NCI-H2029 (cell line): ENCODE measurements around the gene TBCC.
A peak's percentile ranks its signal among the peaks of the same experiment; 100 is the strongest.
"Not testable (repeated sequence)": the region's sequence is repeated elsewhere in the genome, so short reads cannot be mapped to it uniquely, and the experiment has no call there.

Experiments
- DNase-seq: peaks from one replicate; lab custom pipeline; 2025; lab: John Stamatoyannopoulos, UW

TBCC gene

DNA sequence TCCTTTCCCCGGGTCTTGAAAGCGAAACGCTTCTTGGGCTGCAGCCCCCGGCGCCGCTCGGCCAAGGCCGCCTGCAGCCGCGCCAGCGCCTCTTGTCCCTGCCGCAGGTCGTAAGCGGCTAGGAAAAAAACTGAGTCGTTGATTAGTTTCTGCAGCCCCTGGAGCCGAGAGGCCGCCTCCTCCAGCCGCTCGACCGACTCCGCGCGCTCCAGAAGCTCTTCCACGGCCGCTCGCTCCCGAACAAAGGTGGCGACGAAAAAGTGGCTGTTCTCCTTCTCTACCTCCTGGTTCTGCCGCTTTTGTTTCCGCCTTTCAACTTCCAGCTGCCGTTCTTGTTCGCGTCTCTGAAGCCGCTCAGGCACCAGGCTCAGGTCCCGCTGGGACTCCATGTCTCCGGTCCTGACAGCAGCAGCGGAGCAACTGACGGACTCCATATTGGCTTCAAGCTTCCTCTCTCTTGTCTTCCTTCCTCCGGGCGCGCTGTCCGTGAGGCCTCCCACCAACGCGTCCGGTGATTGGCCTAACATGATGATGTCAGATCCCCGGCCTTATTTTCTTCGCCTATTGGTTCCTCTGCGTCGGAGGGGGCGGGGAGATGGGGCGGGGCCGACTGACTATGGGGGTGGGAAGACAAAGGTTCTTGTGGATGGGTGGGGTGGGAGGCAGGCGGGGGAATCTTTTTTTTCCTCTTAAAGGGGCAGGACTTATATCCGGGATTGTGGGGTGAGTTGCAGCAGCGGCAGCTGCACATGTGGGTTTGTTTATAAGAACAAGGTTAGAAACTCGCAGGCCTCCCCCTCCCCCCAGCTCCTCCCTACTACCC is at the start of gene TBCC:
Gene TBCC, minus strand, starts transcription at position 464 of the 823 bp plus-strand sequence. Its CDS starts 30 bp downstream, at position 434.
- DNase-seq = peak; percentile 98

DNA sequence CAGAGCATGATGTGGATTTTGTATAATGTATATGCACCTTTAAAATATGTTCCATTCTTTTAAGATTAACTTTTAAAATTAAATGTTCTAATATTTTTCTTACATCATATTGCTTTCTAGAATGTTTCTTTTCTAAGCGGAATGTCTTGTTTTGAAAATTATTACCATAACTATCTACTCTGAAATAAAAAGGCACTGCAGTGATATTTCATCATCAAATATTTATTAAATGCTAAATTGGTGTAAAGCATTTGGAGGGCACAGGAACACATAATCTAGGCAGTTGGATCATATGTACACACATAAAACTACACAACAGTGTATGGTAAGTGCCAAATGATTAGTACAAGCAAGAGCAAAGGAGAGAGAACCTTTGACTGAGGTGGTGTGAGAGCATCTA is 49.7 kb upstream of the TBCC start:
- no peak for DNase-seq

DNA sequence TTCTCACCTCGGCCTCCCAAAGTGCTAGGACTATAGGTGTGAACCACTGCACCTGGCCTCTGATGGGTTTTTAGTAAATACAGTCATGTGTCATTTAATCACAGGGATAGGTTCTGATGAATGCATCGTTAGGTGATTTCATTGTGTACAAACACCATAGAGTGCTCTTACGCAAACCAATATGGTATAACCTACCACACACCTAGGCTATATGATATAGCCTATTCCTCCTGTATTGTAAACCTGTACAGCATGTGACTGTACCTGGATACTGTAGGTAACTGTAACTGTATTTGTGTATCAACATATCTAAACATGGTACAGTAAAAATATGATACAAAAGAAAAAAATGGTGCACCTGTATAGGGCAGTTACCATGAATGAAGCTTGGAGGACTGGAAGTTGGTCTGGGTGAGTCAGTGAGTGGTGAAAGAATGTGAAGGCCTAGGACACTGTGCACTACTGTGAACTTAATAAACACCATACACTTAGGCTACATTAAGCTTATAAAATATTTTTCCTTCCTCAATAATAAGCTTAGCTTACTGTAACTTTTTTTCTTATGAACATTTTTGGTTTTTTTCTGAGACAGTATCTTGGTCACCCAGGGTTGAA is 45.9 kb upstream of the TBCC start:
- peak; percentile 77 for DNase-seq

DNA sequence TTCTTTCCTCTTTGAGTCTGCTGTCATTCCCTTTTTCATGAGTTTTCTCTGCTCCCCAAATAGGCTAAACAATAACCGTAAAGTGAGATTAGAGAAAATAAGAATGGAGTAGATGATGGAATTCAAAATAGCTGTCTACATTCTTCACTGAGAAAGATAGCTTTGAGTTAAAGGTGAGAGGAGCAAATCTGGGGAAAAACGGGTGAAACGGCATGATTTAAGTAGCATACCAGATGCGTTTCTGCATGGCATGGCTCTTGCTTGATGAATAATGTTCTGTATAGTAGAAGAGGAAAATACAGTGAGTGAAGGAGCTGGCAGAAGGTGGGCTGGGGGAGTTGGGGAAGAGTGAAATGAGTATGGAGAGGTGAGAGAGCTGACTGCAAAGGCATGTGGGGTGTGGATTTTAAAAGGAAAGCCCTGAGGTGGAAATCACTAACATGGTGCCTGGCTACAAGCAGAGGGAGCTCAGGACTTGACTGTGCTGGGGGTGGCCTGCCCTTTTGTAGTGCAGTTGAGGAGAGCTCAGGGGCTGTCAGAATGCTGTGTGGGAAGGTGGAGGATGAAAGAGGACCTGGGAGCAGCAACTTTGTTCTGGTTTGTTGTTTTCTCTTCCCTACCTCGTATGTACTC is 44.8 kb upstream of the TBCC start:
- DNase-seq = no peak

DNA sequence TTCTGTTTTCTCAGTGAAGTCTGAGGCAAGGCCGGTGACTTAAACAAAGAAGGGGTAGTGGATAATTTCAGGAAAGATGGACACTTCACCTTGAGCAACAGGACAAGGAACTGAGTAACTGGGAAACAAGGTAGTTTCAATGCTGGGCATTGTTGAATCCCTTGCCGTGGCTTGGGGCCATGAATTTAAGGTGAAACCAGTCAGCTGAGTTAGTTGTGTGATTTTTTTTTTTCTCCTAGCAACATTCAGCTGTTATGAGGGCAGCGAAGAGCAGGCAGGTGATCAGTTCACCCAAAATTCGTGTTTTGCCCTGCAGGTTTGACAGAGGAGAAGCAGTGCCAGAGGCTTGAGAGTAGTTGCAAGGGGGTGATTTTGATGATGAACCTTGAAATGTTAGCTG is 42.8 kb upstream of the TBCC start:
- no peak for DNase-seq

DNA sequence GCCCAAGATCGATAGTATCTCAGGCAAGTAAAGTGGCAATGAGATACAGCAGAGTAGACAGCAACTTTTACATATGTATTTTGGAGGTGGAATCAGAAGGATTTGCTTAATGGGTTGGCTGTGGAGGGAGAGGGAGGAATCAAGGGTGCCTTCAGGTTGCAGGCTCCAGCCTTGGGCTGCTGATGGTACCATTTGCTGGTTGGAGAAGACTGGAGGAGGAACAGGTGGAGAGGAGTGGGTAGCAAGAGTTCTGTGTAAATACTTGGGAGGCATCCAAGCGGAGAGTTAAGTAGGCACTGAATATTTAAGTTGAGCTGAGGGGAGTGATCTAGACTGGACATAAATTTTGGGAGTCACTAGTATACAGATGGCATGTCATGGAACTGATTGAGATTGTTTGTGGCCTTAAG is 41.2 kb upstream of the TBCC start:
- no peak for DNase-seq

GRCh38 chr6:42786525-42786985 is 40.7 kb upstream of the TBCC start:
- DNase-seq = no peak

DNA sequence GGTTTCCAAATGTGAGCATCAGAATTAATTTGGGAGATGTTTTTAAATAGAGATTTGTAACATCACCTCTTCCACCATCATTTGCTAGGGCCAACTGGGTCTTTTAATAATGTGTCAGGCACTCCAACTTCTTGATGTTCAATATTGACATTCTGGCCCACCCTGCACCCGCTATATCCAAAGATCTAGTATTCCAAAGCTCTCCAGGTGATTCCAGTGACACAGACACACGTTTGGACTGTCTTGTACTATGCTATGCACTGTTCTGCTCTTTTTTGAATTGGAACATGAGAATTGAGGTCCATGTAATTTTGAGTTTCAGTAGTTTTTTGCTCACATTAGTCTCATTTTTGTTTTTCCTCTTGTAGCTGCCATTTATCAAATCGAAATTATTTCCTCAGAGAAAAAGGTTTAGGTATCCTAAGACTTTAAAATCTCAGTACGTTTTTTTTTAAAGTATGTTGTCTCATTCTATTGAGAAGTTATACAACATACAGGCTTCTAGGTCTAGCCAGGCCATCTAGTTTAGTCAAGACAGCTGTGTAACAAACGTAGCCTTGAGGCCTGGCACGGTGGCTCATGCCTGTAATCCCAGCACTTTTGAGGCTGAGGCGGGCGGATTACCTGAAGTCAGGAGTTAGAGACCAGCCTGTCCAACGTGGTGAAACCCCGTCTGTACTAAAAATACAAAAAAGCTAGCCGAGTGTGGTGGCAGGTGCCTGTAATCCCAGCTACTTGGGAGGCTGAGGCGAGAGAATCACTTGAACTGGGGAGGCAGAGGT is 39.0 kb upstream of the TBCC start:
- no peak for DNase-seq

DNA sequence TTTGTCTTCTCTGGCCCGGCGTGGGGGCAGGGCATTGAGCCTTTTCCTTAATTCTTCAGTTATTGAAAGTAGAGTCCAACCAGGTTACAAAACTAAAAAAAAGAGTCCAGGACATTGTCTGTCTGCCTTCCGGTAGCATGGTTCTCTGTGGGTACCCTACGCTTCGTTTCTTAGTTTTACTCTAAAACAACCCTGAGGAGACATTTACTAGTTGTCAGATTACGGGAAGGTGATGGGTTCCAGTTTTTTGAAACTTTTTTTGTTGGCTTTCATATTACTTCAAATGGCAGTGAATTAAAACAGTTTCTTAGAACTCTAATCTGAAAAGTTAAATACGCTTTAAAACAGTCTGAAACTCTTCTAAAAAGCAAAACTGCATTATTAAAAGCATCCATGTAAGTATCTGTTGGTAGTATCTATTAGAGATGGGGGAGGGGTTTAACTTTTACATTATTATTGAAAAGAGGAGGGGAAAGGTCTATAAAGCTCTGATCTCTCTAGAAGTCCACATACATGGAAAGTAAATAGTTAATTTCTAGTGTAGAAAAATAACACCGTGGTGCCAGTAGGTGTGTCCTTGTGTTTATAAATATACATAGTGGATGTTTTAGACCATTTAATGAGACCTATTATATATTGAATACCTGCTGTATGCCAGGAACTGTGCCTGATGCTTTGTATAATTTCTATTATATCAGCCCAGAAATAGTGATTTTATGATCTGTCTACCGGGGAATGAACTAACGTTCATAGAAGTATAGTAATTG is 38.2 kb upstream of the TBCC start:
- DNase-seq = no peak

DNA sequence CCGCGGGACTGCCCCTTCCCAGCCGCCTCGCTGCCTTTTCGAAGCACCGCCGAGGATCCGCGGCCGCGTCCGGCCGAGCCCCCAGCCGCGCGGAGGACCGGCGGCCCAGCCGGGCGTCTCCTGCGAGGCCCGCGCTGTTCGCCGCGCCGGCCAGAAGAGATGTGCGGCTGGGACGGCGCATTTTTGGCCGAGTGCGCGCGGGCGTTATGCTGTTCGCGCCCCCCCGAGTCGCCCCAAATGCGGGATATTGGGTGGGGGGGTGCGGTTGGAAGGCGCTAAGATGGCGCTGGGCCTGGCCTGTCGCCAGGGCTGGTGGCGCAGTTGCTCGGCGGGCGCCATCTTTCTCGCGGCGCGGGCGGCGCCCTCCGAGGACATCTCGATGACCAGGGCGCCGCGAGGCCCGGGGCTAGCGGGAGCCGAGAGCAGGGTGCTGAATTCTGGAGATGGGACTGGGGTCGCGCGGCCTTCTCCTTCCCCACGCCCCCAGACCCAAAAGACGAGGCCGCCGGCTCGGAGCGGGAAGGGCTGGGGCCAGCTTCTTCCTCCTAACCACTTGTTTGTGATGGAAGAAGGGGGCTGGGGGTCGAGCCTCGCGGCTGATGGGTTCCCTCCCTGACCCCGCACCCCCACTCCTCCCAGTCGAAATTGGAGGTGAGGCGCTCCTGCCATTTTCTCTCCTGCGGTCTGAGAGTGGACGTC is 37.4 kb upstream of the TBCC start:
- peak; percentile 53 for DNase-seq

- DNase-seq = peak; percentile 82
These were observed 36.8 kb upstream of the TBCC start for GRCh38 chr6:42782689-42783176.

- DNase-seq = peak; percentile 78
These were observed 36.1 kb upstream of the TBCC start, which contains the start of gene BICRAL for GRCh38 chr6:42781796-42782688. BICRAL (plus strand) TSS chr6:42782052; CDS start chr6:42822023, 39,971 bp downstream.

- DNase-seq = no peak
These were observed 35.6 kb upstream of the TBCC start for GRCh38 chr6:42781546-42781795.

DNA sequence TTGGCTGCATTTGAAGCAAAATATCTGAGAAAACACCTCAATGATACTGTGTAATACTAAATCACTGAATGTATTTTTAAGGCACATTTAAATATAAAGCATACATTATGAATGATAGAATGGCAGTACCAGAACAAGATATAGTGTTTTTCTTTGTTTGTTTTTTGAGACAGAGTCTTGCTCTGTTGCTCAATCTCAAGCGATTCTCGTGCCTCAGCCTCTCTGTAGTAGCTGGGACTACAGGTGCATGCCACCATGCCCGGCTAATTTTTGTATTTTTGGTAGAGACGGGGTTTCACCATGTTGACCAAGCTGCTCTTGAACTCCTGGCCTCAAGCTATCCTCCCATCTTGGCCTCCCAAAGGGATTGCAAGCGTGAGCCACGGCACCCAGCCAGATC is 33.6 kb upstream of the TBCC start:
- DNase-seq = no peak

- DNase-seq = no peak
These were observed 32.2 kb upstream of the TBCC start for GRCh38 chr6:42778122-42778521.

DNA sequence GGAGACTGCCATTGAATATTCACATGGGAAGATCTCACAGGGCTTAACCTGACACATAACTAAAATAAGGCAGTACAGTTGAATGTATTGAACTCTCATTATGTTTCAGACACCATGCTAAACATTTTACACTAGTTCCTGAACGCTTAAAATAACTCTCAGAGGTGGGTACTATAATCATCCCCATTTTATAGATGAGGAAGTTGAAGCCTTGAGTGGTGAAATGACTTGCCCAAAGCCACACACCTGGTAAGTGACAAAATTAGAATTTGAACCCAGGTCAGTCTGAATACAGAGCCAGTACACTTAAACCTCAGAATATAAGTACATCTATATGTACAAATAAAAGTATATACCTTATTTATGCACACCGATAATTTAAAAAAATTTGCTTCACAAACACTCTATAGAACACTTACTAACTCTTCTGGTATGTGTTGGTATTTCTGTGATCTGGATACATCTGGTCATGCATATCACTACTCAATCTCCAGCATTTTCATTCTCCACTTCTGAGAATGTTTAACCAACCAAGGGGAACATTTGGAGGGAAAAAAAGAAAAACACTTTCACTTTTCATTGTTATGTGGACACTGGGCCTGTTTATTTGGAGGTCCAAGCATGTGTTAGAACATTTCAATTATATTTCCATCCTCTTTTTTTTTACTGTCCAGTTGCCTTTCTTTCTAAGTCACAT is 31.4 kb upstream of the TBCC start:
- no peak for DNase-seq

- DNase-seq = not testable (repeated sequence)
These were observed 29.1 kb upstream of the TBCC start for GRCh38 chr6:42774821-42775487.

GRCh38 chr6:42774201-42774600 is 28.3 kb upstream of the TBCC start:
- no peak for DNase-seq

DNA sequence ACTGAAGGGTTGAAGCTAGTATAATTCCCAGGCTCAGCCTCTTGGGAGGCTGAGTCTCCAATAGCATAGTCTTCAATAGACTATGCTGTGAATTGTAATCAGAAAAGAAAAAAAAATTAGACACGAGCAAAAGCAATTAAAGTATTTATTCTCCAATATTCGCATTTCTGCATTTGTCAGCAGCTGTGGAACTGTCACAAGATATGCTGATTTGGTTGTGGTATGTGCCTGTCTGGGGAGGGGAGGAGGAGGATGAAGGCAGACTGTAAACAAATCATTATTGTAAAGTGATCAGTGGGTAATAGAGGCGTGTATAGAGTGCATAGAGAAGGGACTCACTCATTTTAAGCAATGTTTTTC is 25.8 kb upstream of the TBCC start:
- DNase-seq = no peak
